ENCODE results near the gene P2RX6.

Gene P2RX6

DNA sequence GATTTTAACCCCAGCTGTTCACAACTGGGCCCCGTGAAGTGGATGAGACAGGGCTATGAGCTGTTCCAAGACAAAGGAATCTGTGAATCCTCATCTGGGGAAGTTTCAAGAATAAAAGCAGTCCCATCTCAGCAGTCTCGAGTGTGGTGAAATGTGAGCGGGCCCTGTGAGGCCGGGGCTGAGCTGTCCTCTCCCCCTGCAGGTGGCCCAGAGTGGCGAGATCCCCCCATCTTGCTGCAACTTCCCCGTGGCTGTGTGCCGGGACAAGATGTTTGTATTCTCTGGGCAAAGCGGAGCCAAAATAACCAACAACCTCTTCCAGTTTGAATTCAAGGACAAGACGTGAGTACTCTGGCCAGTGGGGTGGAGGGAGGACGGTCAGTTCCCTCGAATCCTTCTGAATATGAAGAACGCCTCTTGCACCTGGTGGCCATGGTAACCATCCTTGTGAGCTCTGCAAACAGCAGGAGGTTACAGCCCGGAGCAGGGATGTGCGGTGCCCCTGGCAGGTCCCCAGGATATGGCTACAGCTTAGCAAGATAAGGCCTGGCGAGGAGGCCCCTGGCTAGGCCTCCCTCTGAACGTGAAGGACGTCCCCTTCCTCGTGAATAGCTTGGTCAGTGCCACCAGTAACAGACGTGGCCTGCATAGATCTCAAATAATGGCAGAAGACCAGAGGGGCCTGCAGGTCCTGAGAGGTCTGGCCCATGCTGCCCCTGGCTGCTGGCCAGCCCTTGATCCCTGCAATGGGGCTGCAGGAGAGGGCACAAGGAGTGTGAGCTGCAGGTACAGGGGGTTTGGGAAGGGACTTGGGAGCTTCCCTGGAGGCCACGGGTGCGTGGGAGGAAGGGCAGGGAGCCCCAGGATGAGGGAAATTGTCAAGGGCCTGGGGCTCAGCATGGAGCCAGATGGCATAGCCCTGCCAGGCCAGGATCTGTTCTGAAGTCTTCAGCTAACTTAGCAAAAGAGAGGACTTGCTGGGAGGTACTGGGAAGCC is 24.5 kb upstream of the P2RX6 start:
- CTCF ChIA-PET, result interaction anchor here (1.2 to 1.7 kb wide), 4 partner anchors 8 to 29 kb away, joined by 3 to 6 read pairs (median 4); partner anchors contain the start of gene LZTR1
- POLR2A ChIA-PET, result interaction anchor here (1.0 kb wide), 1 partner anchor 9 kb away, joined by 3 read pairs; the partner anchor contains the start of gene LZTR1
- no peak for DNase-seq (ENCODE audit: extremely low spot score)
- TF ChIP-seq, protein P1, sequence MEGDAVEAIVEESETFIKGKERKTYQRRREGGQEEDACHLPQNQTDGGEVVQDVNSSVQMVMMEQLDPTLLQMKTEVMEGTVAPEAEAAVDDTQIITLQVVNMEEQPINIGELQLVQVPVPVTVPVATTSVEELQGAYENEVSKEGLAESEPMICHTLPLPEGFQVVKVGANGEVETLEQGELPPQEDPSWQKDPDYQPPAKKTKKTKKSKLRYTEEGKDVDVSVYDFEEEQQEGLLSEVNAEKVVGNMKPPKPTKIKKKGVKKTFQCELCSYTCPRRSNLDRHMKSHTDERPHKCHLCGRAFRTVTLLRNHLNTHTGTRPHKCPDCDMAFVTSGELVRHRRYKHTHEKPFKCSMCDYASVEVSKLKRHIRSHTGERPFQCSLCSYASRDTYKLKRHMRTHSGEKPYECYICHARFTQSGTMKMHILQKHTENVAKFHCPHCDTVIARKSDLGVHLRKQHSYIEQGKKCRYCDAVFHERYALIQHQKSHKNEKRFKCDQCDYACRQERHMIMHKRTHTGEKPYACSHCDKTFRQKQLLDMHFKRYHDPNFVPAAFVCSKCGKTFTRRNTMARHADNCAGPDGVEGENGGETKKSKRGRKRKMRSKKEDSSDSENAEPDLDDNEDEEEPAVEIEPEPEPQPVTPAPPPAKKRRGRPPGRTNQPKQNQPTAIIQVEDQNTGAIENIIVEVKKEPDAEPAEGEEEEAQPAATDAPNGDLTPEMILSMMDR (IDR thresholded peaks at IDR 0.05; ENCODE audit: control extremely low read depth, extremely low read depth, low read depth, missing control alignments), result no peak

DNA sequence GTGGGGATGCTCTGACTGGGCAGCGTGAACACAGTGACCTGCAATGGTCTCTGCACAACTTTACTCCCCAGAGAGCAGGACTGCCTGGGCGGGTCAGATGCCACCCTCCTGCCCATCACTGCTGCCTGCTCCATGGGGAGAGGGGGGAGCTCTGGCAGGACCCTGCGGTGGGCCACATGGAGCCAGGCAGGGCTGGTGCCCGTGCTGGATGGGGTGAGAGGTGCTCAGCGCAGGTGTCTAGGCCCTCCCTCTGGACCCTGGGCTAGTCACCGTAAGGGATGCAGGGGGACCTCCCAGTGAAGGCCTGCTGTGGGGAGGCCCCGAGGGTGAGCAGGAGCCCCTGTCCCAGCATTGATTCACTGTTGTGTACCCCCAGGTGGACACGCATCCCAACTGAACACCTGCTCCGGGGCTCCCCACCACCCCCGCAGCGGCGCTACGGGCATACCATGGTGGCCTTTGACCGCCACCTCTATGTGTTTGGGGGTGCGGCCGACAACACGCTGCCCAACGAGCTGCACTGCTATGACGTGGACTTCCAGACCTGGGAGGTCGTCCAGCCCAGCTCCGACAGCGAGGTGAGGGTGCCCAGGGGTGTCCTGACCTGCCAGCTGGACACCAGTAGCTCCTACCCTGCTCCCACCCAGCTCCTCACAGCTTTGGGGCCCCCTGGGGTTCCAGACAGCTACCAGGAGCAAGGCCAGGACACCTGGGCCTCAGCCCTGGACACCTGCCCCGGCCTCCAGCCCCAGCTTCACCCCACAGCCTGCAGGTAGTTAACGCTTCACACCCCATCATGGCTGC is 23.5 kb upstream of the P2RX6 start:
- ChIA-PET POLR2A (no interaction called here), CTCF (interaction anchor here (1.2 to 1.6 kb wide), 3 partner anchors 8 to 30 kb away, joined by 3 to 6 read pairs (median 5); partner anchors contain the start of gene LZTR1)
- TF ChIP-seq, protein P1 (IDR thresholded peaks at IDR 0.05; ENCODE audit: control extremely low read depth, extremely low read depth, low read depth, missing control alignments), result no peak
- DNase-seq (ENCODE audit: extremely low spot score), result no peak

- CTCF ChIA-PET, result interaction anchor here (1.6 kb wide), 2 partner anchors 10 to 31 kb away, joined by 5 to 6 read pairs; partner anchors contain the start of gene LZTR1
- no peak for DNase-seq (ENCODE audit: extremely low spot score)
- TF ChIP-seq, protein P1 (IDR thresholded peaks at IDR 0.05; ENCODE audit: control extremely low read depth, extremely low read depth, low read depth, missing control alignments), result no peak
- POLR2A ChIA-PET, result no interaction called here
Observed at GRCh38 chr22:20992056-20992442, 22.9 kb upstream of the P2RX6 start.

- ChIA-PET POLR2A (no interaction called here), CTCF (interaction anchor here (1.2 to 1.6 kb wide), 3 partner anchors 10 to 32 kb away, joined by 5 to 6 read pairs (median 6); partner anchors contain the start of gene LZTR1)
- TF ChIP-seq, protein P1 (IDR thresholded peaks at IDR 0.05; ENCODE audit: control extremely low read depth, extremely low read depth, low read depth, missing control alignments), result no peak
- no peak for DNase-seq (ENCODE audit: extremely low spot score)
Observed at GRCh38 chr22:20992456-20993303, 22.3 kb upstream of the P2RX6 start.

DNA sequence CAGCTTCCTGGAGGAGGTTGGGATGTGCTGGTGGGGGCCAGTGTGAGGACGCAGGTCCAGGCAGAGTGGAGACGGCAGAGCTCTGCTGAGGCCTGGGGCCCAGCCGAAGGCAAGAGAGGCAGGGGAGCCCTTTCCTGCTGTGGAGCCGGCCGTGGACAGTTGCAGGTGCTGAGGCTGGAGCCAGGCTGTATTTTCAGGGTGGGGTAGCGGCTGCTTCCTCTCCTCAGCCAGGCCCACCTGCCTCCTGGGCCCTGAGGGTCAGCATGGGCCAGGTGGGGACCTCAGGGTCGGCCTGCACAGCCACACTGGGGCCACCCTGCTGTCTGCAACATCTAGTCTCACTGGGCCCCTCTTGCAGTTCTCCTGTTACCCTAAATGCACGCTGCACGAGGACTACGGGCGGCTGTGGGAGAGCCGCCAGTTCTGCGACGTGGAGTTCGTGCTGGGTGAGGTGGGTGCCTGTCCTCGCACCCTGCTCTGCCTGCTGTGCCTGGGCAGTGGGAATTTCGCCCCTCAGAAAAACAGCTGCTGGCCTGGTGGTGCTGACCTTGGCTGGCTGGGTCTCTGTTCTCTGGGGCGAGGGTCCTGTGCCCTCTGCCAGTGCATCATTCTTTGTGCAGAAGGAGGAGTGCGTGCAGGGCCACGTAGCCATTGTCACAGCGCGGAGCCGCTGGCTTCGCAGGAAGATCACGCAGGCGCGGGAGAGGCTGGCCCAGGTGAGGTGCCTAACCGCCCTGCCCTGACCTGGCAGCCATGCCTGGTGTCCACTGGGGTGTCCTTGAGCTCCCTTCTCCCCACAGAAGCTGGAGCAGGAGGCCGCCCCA is 21.4 kb upstream of the P2RX6 start:
- ChIA-PET POLR2A (interaction anchor here (0.6 kb wide), 1 partner anchor 12 kb away, joined by 3 read pairs; the partner anchor contains the start of gene LZTR1), CTCF (interaction anchor here (1.2 kb wide), 1 partner anchor 12 kb away, joined by 6 read pairs; the partner anchor contains the start of gene LZTR1)
- DNase-seq (ENCODE audit: extremely low spot score), result no peak
- TF ChIP-seq, protein P1 (IDR thresholded peaks at IDR 0.05; ENCODE audit: control extremely low read depth, extremely low read depth, low read depth, missing control alignments), result no peak

Measured in GM10248 (cell line).